ENCODE measurements around the gene ALDH1L1.

Gene ALDH1L1

DNA sequence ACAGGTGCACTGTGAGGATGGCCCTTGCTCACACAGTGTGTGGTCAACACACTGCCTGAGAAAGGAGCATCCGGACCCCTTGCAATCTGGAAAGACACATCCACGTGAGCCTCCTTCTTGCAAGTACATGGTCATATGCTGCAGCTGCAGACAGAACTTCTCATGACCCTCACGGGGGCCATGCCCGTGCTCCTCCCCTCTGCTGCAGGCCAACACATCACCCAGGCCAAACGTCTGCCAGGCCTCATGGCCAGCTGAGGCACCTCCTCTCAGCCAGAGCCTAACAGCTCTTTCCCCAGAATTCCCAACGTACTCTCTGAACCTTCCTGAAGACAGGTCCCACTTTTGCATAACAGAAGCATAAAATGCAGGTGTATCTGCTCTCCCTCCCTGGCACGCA lies 121.7 kb downstream of the ALDH1L1 start:
- no peak overlapping the region for H3K4me3 ChIP-seq (ENCODE audit: low read length)
- TF ChIP-seq, protein P1, sequence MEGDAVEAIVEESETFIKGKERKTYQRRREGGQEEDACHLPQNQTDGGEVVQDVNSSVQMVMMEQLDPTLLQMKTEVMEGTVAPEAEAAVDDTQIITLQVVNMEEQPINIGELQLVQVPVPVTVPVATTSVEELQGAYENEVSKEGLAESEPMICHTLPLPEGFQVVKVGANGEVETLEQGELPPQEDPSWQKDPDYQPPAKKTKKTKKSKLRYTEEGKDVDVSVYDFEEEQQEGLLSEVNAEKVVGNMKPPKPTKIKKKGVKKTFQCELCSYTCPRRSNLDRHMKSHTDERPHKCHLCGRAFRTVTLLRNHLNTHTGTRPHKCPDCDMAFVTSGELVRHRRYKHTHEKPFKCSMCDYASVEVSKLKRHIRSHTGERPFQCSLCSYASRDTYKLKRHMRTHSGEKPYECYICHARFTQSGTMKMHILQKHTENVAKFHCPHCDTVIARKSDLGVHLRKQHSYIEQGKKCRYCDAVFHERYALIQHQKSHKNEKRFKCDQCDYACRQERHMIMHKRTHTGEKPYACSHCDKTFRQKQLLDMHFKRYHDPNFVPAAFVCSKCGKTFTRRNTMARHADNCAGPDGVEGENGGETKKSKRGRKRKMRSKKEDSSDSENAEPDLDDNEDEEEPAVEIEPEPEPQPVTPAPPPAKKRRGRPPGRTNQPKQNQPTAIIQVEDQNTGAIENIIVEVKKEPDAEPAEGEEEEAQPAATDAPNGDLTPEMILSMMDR (conservative IDR thresholded peaks at IDR 0.05; ENCODE audit: low read depth, low read length), result no peak
- no peak for DNase-seq (ENCODE audit: low read depth)

DNA sequence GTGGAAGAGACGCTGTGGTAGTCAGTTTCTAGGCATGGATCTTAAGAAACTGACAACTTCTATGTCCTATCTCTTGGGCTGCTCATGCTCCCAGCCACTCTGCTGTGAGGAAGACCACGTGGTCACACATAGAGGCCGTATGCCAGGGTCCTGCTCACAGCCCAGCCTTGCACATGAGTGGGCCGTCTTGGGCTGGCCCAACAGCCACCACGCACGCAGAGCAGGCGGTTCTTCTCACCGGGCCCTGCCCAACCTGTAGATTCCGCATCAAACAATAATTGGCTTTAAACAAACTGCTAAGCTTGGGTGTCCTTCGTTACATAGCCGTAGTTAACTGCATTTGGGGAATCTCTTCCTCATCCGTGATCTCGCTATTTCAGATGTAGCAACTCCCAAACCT lies 122.5 kb downstream of the ALDH1L1 start:
- H3K4me3 ChIP-seq (ENCODE audit: low read length), result no peak overlapping the region
- TF ChIP-seq, protein P1 (conservative IDR thresholded peaks at IDR 0.05; ENCODE audit: low read depth, low read length), result no peak
- no peak for DNase-seq (ENCODE audit: low read depth)

DNA sequence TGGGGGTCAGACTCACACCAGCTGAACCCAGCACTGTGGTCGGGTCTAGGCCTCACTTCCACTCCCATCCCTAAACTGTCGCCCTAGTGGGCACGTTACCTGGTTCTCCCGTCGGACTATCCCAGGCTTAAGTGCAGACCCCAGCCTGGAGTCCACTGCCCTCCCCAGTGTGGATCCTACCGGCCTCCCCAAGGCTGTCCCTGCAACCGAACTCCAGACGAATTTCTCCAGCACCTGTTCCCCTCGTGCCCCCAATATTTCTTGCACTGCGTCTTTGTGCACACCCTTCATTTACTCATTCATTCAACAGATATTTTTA lies 122.9 kb downstream of the ALDH1L1 start:
- TF ChIP-seq, protein P1 (conservative IDR thresholded peaks at IDR 0.05; ENCODE audit: low read depth, low read length), result no peak
- no peak overlapping the region for H3K4me3 ChIP-seq (ENCODE audit: low read length)
- DNase-seq (ENCODE audit: low read depth), result no peak

DNA sequence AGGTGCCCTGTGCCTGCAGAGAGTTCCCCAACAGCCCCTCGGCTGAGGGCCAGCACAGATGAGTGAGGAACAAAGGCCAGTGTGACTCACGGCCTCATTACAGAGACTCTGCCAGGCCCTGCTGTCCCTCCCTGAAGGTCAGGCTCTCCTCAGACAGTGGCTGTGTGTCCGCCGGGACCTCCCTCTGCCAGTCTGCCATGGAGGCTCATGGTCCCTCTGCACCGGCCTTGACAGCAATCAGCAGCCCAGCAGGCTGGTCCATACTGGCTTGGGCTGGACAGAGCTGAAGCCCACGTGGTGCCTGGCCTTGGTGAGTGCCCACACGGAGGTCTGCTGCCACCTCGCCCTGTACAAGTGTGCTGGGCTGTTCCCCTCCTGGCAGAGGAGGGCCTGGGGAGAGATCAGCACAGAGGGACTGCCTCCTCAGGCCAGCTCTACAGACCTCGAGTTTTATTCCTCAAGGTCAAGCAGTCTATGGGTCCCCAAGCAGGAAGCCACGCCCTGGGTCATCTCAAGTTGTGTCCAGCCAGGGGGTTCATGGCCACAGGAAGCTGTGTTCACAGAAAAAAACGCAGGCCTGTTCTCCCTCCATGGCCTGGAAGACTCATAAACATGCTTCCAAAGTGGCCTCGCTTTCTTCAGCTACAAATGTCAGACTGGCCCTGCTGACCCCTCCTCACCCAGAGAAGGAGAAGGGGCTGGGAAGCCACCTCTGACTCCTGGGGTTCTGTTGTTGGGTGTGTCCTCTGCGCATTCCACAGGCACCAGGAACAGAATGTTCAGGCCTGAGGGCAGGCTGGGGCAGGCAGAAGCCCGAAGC lies 123.5 kb downstream of the ALDH1L1 start:
- TF ChIP-seq, protein P1 (conservative IDR thresholded peaks at IDR 0.05; ENCODE audit: low read depth, low read length), result no peak
- no peak for DNase-seq (ENCODE audit: low read depth)
- H3K4me3 ChIP-seq (ENCODE audit: low read length), result no peak overlapping the region

DNA sequence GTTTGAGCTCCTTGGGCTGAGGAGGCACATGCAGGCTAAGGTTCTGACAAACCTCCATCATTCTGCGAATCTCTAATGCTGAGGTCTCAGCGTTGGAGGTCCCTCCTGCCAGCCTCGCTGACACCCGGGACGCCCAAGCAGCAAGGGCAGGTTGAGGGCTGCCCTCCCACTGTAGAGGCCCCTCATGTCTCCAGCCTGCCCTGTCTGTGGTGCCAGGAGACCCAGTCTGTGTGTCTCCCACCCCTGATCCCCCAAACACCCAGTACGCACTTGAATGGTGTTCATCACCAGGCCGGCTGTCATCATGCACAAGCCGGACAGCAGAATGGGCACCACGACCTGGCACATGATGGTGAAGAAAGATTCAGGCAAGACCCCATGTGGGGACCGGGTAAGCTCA lies 124.3 kb downstream of the ALDH1L1 start:
- TF ChIP-seq, protein P1 (conservative IDR thresholded peaks at IDR 0.05; ENCODE audit: low read depth, low read length), result no peak
- H3K4me3 ChIP-seq (ENCODE audit: low read length), result no peak overlapping the region
- no peak for DNase-seq (ENCODE audit: low read depth)

DNA sequence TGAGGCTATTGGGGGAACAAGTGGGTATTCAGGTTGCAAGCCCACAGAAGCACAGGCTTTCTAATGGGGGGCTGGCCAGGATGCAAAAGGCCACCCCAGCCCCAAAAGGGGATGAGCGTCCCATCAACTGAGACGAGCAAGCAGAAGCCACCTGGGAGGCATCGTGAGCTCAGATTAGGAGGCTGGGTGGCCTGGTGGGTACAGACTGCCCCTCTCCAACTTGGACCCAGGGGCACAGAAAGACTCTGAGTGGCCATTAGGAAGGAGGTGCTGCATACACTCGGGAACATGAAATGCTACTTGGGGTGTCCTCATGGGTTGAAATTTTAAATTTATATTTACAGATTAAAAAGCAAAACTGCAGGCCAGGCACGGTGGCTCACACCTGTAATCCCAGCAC lies 125.5 kb downstream of the ALDH1L1 start:
- TF ChIP-seq, protein P1 (conservative IDR thresholded peaks at IDR 0.05; ENCODE audit: low read depth, low read length), result no peak
- H3K4me3 ChIP-seq (ENCODE audit: low read length), result no peak overlapping the region
- no peak for DNase-seq (ENCODE audit: low read depth)

DNA sequence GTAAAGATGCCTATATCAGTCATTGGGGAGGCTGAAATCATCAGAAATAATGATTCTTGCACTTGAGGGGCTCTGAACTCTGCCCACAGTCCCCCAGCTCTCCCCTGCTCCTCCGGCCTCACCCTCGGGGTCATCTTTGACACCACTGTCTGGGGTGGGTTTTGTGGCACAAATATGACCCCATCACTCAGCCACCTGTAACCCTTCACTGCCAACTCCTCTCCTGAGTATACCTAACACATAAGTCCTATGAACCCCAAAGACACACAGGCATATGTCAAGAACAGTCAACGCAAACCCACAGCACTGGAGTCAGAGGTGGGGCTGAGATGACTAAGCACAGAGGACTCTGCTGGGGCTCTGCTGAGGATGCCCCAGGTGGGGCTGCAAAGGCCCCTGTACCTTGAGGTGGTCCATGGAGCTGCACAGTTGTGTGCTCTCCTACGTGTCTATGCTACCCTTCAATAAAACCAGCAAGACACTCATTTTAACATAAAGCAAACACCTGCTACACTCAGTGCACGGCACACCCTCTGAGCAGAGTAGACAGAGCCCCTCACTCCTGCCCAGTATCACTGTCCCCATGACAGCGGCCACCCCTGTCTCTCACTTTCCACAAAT lies 126.3 kb downstream of the ALDH1L1 start:
- no peak overlapping the region for H3K4me3 ChIP-seq (ENCODE audit: low read length)
- TF ChIP-seq, protein P1 (conservative IDR thresholded peaks at IDR 0.05; ENCODE audit: low read depth, low read length), result no peak
- no peak for DNase-seq (ENCODE audit: low read depth)

All from retinal pigment epithelial cell (primary cell).